DOHH2 (cell line): ENCODE measurements around the gene FAM149A.

Source experiments
- EZH2phosphoT487 ChIP-seq: fragments of 200-600 bp; sonication (generic); IDR thresholded peaks from 2 replicates; pipeline ENCODE4 v1.6.1; 2017; ENCODE audit warnings: borderline replicate concordance, mild to moderate bottlenecking, antibody characterized with exemption, low read length, moderate library complexity, mixed read lengths
- TF ChIP-seq, protein P1 (sequence below): fragments of 200-600 bp; sonication (generic); IDR thresholded peaks from one replicate; pipeline ENCODE4 v1.5.1; 2014; ENCODE audit warnings: antibody characterized with exemption, mild to moderate bottlenecking, low read depth, low read length; ENCODE audit not compliant: poor library complexity, severe bottlenecking

DNA sequence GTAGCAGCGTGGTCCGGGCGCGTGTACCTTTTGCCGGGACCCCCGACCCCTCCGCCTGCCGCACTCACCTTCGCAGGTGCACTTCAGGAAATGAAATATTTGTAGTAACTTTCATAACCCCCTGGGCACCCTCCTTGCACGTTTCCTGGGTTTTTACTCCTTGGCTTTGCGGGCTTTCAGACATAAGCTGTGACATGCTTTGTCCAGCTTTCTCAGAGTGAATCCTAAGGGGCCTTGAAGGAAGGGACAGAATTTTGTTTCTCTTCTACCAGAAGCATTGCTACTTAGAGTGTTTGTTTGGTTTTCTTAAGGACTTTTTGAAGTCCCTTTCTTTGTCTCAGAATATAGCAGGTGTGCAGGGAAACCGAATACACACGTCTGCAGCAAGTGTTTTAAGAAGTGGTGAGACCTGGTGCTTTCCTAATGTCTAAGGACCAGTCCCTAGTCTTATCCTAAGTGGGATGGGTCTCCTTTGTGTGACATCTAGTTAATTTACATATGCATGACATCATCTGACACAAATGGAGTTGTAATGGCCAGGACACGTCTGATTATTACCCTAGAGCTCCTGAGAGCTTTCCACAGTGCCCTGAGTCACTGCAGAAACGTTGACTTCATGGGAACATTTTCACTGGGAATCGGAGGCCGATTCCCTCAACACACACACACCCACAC, 1.3 kb downstream of the FAM149A start:
- TF ChIP-seq, protein P1, sequence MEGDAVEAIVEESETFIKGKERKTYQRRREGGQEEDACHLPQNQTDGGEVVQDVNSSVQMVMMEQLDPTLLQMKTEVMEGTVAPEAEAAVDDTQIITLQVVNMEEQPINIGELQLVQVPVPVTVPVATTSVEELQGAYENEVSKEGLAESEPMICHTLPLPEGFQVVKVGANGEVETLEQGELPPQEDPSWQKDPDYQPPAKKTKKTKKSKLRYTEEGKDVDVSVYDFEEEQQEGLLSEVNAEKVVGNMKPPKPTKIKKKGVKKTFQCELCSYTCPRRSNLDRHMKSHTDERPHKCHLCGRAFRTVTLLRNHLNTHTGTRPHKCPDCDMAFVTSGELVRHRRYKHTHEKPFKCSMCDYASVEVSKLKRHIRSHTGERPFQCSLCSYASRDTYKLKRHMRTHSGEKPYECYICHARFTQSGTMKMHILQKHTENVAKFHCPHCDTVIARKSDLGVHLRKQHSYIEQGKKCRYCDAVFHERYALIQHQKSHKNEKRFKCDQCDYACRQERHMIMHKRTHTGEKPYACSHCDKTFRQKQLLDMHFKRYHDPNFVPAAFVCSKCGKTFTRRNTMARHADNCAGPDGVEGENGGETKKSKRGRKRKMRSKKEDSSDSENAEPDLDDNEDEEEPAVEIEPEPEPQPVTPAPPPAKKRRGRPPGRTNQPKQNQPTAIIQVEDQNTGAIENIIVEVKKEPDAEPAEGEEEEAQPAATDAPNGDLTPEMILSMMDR = no peak
- TF ChIP-seq EZH2phosphoT487 = no peak
